Measurements from ENCODE around the gene SPHK1.

Gene SPHK1

DNA sequence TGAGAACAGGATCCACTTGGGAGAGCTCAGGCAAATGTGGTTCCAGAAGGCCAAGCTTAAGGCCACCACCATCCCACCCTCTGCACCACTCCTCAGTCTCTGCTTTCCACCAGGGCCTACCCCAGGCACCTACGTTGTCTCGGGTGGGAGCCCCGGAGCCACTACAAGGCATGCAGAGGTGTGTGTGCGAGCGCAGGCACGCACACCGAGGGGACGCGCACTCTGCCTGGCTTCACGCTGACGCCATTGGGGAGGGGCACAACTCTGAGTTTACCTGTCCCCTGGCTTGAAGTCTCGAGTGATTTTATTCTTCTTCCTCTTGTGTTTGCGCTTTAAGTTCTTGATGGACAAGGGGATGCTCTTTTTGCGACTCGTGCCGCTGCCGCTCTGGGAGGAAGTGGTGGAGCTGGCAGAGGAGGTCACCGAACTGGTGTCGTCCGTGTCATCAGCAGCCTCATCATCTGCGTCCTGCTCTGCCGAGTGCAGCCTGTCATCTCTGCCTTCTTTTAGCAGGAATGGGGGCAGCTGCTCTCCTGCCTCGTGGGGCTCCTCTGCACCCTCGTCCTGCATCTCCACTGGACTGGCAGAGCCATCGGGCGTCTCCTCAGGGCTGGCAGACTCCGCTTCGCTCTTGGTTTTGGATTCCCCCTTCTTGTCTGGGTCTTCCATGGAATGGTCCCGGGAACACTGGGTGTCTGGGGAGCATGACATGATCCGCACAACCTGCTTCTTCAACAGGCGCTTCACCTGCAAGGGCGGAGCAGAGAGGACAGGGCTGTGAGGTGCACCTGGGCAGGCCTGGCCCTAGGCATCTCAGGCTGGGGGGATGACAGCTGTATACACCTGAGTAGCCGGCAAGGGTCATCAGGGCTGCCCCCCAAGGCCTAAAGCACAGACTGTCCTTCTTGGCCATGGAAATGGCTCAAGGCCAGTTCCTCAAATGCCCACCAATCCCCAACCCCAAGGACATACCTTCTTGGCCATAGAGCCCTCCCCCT, 15.1 kb downstream of the SPHK1 start:
- ChIA-PET POLR2A (interaction anchor here (1.8 kb wide), 1 partner anchor 13 kb away, joined by 8 read pairs; no protein-coding TSS in a partner anchor), CTCF (interaction anchor here (0.6 to 32.3 kb wide), 20 partner anchors 7 to 257 kb away, joined by 3 to 851 read pairs (median 14); partner anchors contain the start of genes AANAT, PRPSAP1, QRICH2 and RHBDF2)
- no peak for DNase-seq (ENCODE audit: low read depth, low spot score)
- no peak overlapping the region for H3K4me3 ChIP-seq (ENCODE audit: low read depth, low read length)
- TF ChIP-seq, protein P1, sequence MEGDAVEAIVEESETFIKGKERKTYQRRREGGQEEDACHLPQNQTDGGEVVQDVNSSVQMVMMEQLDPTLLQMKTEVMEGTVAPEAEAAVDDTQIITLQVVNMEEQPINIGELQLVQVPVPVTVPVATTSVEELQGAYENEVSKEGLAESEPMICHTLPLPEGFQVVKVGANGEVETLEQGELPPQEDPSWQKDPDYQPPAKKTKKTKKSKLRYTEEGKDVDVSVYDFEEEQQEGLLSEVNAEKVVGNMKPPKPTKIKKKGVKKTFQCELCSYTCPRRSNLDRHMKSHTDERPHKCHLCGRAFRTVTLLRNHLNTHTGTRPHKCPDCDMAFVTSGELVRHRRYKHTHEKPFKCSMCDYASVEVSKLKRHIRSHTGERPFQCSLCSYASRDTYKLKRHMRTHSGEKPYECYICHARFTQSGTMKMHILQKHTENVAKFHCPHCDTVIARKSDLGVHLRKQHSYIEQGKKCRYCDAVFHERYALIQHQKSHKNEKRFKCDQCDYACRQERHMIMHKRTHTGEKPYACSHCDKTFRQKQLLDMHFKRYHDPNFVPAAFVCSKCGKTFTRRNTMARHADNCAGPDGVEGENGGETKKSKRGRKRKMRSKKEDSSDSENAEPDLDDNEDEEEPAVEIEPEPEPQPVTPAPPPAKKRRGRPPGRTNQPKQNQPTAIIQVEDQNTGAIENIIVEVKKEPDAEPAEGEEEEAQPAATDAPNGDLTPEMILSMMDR (IDR thresholded peaks at IDR 0.05; ENCODE audit: insufficient read depth, low read length, missing control alignments): no peak

DNA sequence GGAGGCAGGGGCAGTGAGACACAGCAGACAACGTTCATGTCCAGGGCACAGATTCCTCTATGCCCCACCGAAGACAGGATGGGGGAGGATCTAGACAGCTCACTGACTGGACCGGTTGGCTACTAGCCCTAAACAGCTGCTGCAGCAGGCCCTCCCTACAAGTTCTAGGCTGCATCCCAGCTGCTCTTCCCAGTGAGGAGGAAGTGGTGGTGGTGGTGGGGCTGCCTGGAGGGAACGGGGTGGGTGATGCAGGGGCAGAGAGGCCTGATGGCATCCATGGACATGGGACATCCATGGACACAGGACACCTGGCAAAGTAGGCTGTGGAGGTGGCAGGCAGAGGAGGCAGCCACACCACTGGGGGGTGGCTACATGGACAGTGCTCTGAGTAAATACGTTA, 18.3 kb downstream of the SPHK1 start:
- CTCF ChIA-PET: interaction anchor here (1.0 to 32.3 kb wide), 4 partner anchors 3 to 99 kb away, joined by 3 to 851 read pairs (median 578); partner anchors contain the start of genes QRICH2 and SPHK1
- no peak for DNase-seq (ENCODE audit: low read depth, low spot score)
- TF ChIP-seq, protein P1 (IDR thresholded peaks at IDR 0.05; ENCODE audit: insufficient read depth, low read length, missing control alignments): no peak
- no peak overlapping the region for H3K4me3 ChIP-seq (ENCODE audit: low read depth, low read length)
- POLR2A ChIA-PET: no interaction called here

DNA sequence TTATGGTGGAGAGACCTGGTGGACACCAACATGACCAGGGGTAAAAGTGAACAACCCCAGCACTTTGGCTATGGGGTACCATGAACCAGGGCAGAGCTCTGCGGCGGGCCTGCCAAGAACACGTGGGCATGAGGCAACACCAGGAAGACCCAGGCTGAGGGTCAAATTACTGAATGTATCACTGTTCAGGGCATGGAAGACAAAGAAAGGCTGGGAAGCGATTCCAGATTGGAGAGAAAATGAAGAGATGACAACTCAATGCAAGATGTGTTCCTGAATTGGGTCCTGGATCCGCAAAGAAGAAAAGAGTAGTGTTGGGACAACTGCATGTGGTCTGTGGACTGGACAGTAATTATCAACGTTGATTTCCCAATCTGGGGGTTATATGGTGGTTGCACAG, 19.8 kb downstream of the SPHK1 start:
- TF ChIP-seq, protein P1 (IDR thresholded peaks at IDR 0.05; ENCODE audit: insufficient read depth, low read length, missing control alignments): no peak
- ChIA-PET POLR2A (no interaction called here), CTCF (interaction anchor here (0.8 to 32.3 kb wide), 7 partner anchors 2 to 125 kb away, joined by 3 to 851 read pairs (median 42); partner anchors contain the start of genes QRICH2, SPHK1 and UBE2O)
- DNase-seq (ENCODE audit: low read depth, low spot score): no peak
- no peak overlapping the region for H3K4me3 ChIP-seq (ENCODE audit: low read depth, low read length)

DNA sequence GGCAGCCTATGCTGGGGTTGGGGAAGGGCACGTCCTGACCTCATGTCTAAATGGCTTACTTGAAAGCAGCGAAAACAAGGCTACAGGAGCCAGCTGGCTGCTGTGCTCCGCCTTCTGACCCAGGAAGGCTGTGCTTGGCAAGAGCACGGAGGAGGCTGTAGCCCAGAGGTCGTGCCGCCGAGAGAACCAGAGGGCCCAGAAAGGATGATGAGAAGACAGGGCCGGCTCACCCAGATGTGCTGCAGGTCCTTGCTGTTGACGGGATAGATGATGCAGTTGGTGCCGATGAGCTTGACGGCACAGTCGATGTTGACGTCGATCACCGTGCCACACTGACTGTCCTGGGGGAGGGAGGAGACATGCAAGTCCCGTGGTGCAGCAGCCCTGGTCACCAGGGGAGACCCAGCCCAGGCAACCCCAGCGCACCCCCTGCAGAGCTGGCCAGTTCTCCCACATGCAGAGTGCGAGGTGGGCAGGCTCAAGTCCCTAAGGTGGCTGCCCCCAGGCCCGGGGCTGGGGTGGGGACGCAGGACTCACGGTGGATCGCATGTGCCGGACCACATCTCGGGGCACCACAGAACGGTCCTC, 20.7 kb downstream of the SPHK1 start:
- TF ChIP-seq, protein P1 (IDR thresholded peaks at IDR 0.05; ENCODE audit: insufficient read depth, low read length, missing control alignments): no peak
- no peak overlapping the region for H3K4me3 ChIP-seq (ENCODE audit: low read depth, low read length)
- POLR2A ChIA-PET: no interaction called here
- CTCF ChIA-PET: interaction anchor here (1.6 to 32.3 kb wide), 7 partner anchors 1 to 102 kb away, joined by 5 to 851 read pairs (median 42); partner anchors contain the start of genes QRICH2, SPHK1 and UBE2O
- no peak for DNase-seq (ENCODE audit: low read depth, low spot score)

DNA sequence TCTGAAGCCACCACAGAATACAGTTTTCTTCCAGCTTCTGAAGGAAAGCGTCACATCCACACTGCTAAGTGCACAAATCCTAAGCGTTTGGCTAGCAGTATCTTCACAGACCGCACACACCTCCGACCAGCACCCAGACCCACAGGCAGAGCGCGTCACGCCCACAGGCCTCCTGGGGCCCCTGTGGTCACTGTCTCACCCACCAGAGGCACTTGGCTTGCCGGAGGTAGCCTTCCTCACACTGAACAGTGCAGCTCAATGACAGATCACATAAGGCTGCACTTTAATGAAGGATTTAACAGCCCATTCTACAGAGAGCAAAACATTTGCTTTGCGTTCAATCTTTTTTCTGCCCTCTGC, 21.2 kb downstream of the SPHK1 start:
- no peak for DNase-seq (ENCODE audit: low read depth, low spot score)
- no peak overlapping the region for H3K4me3 ChIP-seq (ENCODE audit: low read depth, low read length)
- CTCF ChIA-PET: interaction anchor here (0.8 to 32.3 kb wide), 7 partner anchors 1 to 102 kb away, joined by 3 to 851 read pairs (median 42); partner anchors contain the start of genes QRICH2 and SPHK1
- POLR2A ChIA-PET: no interaction called here
- TF ChIP-seq, protein P1 (IDR thresholded peaks at IDR 0.05; ENCODE audit: insufficient read depth, low read length, missing control alignments): no peak

All from AG04449 (cell line).